Daoy (cell line): ENCODE results near the gene GATAD2B. TPM values are rescaled to one million over a fixed set of nuclear protein-coding genes. Genes with fewer than 3 reads are reported as not detected.

Source experiments
- DNase-seq: peaks from one replicate; pipeline ENCODE4 v3.0.0-alpha.2; 2015; ENCODE audit warnings: low read depth
- total RNA-seq: library from RNA; depleted of rRNA; stranded (reverse); fragments of >200 nt; shearing (Covaris generic); gene quantifications from 2 replicates; pipeline ENCODE4 v1.2.3, GENCODE V29; 2014; rRNA removed

Gene GATAD2B
- total RNA-seq: 3.9 and 6.0 TPM in 2 replicates

GRCh38 chr1:153922972-153923925, at the start of gene GATAD2B:
TSS of gene GATAD2B (minus strand) at chr1:153922972. CDS start at chr1:153828347, 94,625 bp downstream.
- DNase-seq: peak; percentile 100

- no peak for DNase-seq
Observed at GRCh38 chr1:153970346-153970745, 47.6 kb upstream of the GATAD2B start.

GRCh38 chr1:153968972-153969371, 46.2 kb upstream of the GATAD2B start:
- DNase-seq: no peak

GRCh38 chr1:153968408-153968807, 45.6 kb upstream of the GATAD2B start:
- no peak for DNase-seq

- no peak for DNase-seq
Observed at GRCh38 chr1:153968000-153968363, 45.2 kb upstream of the GATAD2B start.

GRCh38 chr1:153967107-153967999, 44.6 kb upstream of the GATAD2B start, which contains the start of gene CREB3L4:
TSS of gene CREB3L4 (plus strand) at chr1:153967902. CDS start at chr1:153968526, 624 bp downstream.
- DNase-seq: peak; percentile 98

- peak; percentile 71 for DNase-seq
Observed at GRCh38 chr1:153963850-153964331, 41.1 kb upstream of the GATAD2B start.

- DNase-seq: peak; percentile 99
Observed at GRCh38 chr1:153963030-153963849, 40.5 kb upstream of the GATAD2B start, which contains the start of gene SLC39A1. TSS of gene SLC39A1 (minus strand) at chr1:153963537. CDS start at chr1:153962715, 822 bp downstream.

GRCh38 chr1:153962088-153963029, 39.6 kb upstream of the GATAD2B start:
- peak; percentile 55 for DNase-seq

GRCh38 chr1:153961421-153961820, 38.6 kb upstream of the GATAD2B start:
- DNase-seq: no peak

- DNase-seq: no peak
Observed at GRCh38 chr1:153960206-153960605, 37.4 kb upstream of the GATAD2B start.

GRCh38 chr1:153959454-153959853, 36.7 kb upstream of the GATAD2B start:
- DNase-seq: no peak

GRCh38 chr1:153958961-153959260, 36.1 kb upstream of the GATAD2B start:
- no peak for DNase-seq

- peak; percentile 99 for DNase-seq
Observed at GRCh38 chr1:153958111-153958960, 35.6 kb upstream of the GATAD2B start, which contains the start of gene CRTC2. TSS of gene CRTC2 (minus strand) at chr1:153958612. CDS start at chr1:153958497, 115 bp downstream.

- peak; percentile 45 for DNase-seq
Observed at GRCh38 chr1:153957744-153958110, 35.0 kb upstream of the GATAD2B start.

- no peak for DNase-seq
Observed at GRCh38 chr1:153956997-153957715, 34.4 kb upstream of the GATAD2B start.

GRCh38 chr1:153954826-153955225, 32.1 kb upstream of the GATAD2B start:
- DNase-seq: no peak

GRCh38 chr1:153953859-153954365, 31.1 kb upstream of the GATAD2B start:
- DNase-seq: no peak
